ENCODE measurements around the gene NTRK1.

NTRK1 gene

DNA sequence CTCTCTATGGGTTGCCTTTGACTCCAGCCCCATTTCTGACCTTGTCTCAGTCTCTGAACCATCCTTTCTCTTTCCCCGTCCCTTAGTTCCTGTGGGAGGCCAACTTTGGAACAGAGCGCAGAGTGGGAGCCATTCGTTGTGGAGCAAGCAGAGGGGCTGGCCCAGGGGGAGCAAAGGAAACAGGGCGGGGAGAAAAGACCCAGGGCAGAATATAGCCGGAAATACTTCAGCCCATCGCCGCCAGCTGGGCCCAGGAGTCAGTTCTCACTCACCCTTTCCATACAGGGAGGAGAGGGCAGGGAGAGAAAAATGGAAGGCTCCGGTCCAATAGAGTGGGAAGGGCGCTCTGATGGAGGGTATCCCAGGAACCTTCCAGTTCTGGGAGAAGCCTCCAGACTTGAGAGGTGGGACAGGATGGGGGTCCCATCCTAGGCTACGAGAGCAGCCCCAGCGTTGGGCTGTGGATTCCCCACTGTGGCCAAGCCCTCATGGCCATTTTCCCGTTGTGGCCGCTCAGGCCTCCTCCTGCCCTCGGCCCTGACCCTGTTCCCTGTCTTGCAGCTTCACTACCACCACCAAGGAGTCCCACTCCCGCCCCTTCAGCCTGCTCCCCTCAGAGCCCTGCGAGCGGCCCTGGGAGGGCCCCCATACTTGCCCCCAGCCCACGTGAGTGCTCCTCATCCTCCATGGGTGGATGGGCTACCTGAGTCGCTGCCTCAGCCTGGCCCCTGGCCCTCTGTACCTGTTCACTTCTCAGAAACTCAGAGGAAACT lies 43.7 kb downstream of the NTRK1 start:
- TF ChIP-seq, protein P1, sequence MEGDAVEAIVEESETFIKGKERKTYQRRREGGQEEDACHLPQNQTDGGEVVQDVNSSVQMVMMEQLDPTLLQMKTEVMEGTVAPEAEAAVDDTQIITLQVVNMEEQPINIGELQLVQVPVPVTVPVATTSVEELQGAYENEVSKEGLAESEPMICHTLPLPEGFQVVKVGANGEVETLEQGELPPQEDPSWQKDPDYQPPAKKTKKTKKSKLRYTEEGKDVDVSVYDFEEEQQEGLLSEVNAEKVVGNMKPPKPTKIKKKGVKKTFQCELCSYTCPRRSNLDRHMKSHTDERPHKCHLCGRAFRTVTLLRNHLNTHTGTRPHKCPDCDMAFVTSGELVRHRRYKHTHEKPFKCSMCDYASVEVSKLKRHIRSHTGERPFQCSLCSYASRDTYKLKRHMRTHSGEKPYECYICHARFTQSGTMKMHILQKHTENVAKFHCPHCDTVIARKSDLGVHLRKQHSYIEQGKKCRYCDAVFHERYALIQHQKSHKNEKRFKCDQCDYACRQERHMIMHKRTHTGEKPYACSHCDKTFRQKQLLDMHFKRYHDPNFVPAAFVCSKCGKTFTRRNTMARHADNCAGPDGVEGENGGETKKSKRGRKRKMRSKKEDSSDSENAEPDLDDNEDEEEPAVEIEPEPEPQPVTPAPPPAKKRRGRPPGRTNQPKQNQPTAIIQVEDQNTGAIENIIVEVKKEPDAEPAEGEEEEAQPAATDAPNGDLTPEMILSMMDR (IDR thresholded peaks at IDR 0.05; ENCODE audit: insufficient read depth, missing control alignments): no peak
- DNase-seq (ENCODE audit: insufficient read length, low spot score) (no peak), FAIRE-seq (no peak)

DNA sequence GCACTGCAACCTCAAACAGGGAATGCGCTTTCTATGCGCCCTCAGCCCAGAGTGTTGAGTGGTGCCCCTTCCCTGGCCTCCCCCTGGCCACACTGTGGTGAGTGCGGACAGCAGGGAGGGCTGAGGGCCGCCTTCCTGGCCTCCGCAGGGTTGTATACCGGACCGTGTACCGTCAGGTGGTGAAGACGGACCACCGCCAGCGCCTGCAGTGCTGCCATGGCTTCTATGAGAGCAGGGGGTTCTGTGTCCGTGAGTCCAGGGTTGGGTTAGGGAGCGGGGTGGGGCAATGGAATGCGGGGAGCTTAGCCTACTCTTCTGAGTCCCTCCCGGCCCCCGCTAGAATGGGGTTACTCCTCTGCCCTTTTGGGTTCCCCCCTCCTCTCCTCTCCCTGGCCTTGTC lies 44.5 kb downstream of the NTRK1 start:
- TF ChIP-seq, protein P1 (IDR thresholded peaks at IDR 0.05; ENCODE audit: insufficient read depth, missing control alignments): no peak
- FAIRE-seq (no peak), DNase-seq (ENCODE audit: insufficient read length, low spot score) (no peak)

DNA sequence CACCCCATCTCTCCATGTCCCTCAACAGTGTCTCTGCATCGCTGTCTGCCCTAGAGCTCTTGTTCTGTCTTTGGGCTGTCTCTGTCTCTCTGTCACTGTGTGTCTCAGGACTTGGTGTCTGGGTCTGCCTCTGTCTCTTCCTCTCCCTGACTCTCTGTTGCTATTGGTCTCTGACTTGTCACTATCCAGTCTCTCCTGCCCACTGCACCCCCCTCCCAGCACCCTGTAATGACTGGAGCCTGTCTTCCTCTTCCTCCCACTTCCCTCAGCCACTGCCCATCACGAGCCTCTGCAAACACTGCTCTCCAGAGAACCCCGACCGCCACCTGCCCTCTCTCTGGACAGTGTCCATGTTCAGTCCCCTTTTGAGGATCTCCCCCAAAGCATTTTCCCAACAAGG lies 45.0 kb downstream of the NTRK1 start:
- no peak for FAIRE-seq
- DNase-seq (ENCODE audit: insufficient read length, low spot score): no peak
- TF ChIP-seq, protein P1 (IDR thresholded peaks at IDR 0.05; ENCODE audit: insufficient read depth, missing control alignments): no peak

DNA sequence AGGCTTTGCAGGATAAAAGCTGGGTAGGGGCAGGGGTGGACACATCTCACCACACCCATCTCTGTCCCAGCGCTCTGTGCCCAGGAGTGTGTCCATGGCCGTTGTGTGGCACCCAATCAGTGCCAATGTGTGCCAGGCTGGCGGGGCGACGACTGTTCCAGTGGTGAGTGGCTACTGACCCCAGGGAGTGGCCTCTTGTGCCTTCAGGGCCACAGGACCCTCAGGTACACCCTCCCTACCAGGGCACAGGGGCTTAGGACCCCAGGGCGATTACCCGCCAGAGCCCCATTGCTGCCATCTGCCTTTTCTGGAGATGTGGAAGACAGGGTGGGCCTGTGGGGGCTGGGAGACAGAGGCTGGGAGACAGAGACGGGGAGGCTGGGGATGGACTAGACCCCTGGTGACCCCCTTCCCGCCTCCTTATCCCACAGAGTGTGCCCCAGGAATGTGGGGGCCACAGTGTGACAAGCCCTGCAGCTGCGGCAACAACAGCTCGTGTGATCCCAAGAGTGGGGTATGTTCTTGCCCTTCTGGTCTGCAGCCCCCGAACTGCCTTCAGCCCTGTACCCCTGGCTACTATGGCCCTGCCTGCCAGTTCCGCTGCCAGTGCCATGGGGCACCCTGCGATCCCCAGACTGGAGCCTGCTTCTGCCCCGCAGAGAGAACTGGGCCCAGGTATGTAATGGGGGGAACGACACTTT lies 45.7 kb downstream of the NTRK1 start:
- DNase-seq (ENCODE audit: insufficient read length, low spot score) (no peak), FAIRE-seq (no peak)
- TF ChIP-seq, protein P1 (IDR thresholded peaks at IDR 0.05; ENCODE audit: insufficient read depth, missing control alignments): no peak

DNA sequence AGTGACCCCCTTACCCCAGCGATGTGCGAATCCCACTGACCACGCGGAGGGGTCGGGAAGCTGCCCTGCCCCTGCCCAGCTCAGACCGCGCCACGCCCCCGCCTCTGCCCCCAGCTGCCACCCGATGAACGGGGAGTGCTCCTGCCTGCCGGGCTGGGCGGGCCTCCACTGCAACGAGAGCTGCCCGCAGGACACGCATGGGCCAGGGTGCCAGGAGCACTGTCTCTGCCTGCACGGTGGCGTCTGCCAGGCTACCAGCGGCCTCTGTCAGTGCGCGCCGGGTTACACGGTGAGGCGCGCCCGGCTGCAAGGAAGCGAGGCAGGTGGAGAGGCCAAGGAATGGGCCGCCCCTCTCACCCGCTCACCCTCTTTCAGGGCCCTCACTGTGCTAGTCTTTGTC lies 47.9 kb downstream of the NTRK1 start:
- FAIRE-seq (no peak), DNase-seq (ENCODE audit: insufficient read length, low spot score) (no peak)
- TF ChIP-seq, protein P1 (IDR thresholded peaks at IDR 0.05; ENCODE audit: insufficient read depth, missing control alignments): no peak

DNA sequence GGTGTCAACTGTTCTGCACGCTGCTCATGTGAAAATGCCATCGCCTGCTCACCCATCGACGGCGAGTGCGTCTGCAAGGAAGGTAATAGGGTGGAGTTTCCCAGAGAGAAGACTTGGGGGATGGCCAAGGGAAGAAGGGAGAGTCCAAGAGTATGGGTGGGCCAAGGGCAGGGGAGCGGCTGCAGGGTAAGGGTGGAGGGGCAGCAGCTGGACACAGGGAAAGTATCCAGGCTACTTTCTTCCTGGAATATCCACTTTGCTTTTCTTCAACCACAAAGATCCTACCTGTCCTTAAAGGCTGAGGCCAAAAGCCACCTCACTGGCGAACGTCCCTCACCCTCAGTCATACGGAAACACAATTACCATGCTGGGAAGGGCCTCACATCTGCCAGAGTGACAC lies 48.3 kb downstream of the NTRK1 start:
- no peak for DNase-seq (ENCODE audit: insufficient read length, low spot score)
- no peak for FAIRE-seq
- TF ChIP-seq, protein P1 (IDR thresholded peaks at IDR 0.05; ENCODE audit: insufficient read depth, missing control alignments): no peak

DNA sequence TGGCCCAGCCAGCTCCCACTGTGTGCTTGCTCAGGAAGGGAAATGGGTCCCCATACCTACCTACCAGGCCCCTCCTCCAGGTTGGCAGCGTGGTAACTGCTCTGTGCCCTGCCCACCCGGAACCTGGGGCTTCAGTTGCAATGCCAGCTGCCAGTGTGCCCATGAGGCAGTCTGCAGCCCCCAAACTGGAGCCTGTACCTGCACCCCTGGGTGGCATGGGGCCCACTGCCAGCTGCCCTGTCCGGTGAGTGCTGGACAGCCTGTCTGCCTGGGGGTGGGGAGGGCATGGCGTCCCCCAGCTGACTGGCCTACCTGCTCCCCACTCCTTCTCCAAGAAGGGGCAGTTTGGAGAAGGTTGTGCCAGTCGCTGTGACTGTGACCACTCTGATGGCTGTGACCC lies 49.0 kb downstream of the NTRK1 start:
- DNase-seq (ENCODE audit: insufficient read length, low spot score) (no peak), FAIRE-seq (no peak)
- TF ChIP-seq, protein P1 (IDR thresholded peaks at IDR 0.05; ENCODE audit: insufficient read depth, missing control alignments): no peak
